ENCODE data around the gene STYXL1. TPM values are rescaled to one million over a fixed set of nuclear protein-coding genes. Genes with fewer than 3 reads are reported as not detected.
"Not testable (repeated sequence)": the region's sequence is repeated elsewhere in the genome, so short reads cannot be mapped to it uniquely, and the experiment has no call there.

STYXL1 gene
- total RNA-seq, 1 donor from 2014 or later: 0.96 TPM

DNA sequence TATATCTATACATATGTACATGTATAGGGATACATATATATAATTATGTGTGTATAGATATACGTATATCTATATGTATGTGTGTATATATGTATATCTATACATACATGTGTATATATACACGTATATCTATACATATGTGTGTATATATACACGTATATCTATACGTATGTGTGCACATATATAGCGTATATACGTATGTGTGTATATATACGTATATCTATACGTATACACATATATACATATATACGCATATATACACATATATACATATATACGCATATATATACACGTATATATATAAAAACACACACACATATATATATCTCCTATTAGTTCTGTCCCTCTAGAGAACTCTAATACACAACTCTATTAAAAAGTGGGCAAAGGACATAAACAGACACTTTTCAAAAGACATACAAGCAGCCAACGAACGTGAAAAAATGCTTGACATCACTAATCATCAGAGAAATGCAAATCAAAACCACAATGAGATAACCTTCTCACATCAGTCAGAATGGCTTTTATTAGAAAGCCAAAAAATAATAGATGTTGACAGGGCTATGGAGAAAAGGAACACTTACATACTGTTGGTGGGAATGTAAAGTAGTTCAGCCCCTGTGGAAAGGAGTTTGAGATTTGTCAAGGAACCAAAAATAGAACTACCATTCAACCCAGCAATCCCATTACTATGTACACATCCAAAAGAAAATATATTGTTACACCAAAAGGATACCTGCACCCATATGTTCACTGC is 31.4 kb downstream of the STYXL1 start:
- Histone ChIP-seq H3K27ac (no peak overlapping the region), H3K36me3 (peaks cover under 1 to 1% of the 10 kb centered on the region in 2 donors), H3K4me1 (peaks cover 0 to 4% of the 10 kb centered on the region in 2 donors), H3K9me3 (no peaks in the 10 kb centered on the region), H3K4me3 (no peak overlapping the region), H3K27me3 (no peaks in the 10 kb centered on the region)
- TF ChIP-seq, protein P1, sequence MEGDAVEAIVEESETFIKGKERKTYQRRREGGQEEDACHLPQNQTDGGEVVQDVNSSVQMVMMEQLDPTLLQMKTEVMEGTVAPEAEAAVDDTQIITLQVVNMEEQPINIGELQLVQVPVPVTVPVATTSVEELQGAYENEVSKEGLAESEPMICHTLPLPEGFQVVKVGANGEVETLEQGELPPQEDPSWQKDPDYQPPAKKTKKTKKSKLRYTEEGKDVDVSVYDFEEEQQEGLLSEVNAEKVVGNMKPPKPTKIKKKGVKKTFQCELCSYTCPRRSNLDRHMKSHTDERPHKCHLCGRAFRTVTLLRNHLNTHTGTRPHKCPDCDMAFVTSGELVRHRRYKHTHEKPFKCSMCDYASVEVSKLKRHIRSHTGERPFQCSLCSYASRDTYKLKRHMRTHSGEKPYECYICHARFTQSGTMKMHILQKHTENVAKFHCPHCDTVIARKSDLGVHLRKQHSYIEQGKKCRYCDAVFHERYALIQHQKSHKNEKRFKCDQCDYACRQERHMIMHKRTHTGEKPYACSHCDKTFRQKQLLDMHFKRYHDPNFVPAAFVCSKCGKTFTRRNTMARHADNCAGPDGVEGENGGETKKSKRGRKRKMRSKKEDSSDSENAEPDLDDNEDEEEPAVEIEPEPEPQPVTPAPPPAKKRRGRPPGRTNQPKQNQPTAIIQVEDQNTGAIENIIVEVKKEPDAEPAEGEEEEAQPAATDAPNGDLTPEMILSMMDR (IDR thresholded peaks at IDR 0.05): no peak
- intact Hi-C loops (cut with DNase I): no loop called here
- DNase-seq (ENCODE audit: low spot score in 2 of 2): no peak

DNA sequence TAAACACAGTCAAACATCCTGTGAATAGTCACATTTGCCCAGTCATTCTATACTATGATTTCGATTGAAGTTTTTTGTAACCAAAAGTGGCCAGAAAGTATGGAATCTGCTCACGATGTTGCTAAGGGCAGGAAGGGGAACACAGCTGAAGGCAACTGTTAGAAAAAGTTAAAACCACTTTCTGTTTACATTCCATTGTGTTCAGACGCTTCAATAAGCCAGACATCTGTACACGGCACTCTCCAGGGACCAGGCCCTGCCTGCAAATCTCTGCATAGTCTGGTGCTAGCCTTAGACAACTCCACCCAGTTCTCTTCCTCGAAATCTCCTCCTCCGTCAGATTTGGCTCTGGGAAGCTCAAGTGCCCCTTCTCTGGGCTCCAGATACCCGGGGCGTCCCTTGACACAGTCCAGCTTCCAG is 36.3 kb downstream of the STYXL1 start:
- Histone ChIP-seq H3K27me3 (no peaks in the 10 kb centered on the region), H3K9me3 (no peaks in the 10 kb centered on the region), H3K36me3 (no peaks in the 10 kb centered on the region), H3K4me1 (peaks cover 4 to 14% of the 10 kb centered on the region in 2 donors), H3K4me3 (peak overlapping the region; percentile 8 to 18), H3K27ac (peak overlapping the region; percentile 75 to 80)
- intact Hi-C loops (cut with DNase I): loop anchor here (5.0 kb wide), 1 partner anchor 94 kb away; the partner anchor contains the start of gene POR
- TF ChIP-seq, protein P1 (IDR thresholded peaks at IDR 0.05): no peak
- DNase-seq (ENCODE audit: low spot score in 2 of 2): peak in 1 of 2 donors; percentile 72

DNA sequence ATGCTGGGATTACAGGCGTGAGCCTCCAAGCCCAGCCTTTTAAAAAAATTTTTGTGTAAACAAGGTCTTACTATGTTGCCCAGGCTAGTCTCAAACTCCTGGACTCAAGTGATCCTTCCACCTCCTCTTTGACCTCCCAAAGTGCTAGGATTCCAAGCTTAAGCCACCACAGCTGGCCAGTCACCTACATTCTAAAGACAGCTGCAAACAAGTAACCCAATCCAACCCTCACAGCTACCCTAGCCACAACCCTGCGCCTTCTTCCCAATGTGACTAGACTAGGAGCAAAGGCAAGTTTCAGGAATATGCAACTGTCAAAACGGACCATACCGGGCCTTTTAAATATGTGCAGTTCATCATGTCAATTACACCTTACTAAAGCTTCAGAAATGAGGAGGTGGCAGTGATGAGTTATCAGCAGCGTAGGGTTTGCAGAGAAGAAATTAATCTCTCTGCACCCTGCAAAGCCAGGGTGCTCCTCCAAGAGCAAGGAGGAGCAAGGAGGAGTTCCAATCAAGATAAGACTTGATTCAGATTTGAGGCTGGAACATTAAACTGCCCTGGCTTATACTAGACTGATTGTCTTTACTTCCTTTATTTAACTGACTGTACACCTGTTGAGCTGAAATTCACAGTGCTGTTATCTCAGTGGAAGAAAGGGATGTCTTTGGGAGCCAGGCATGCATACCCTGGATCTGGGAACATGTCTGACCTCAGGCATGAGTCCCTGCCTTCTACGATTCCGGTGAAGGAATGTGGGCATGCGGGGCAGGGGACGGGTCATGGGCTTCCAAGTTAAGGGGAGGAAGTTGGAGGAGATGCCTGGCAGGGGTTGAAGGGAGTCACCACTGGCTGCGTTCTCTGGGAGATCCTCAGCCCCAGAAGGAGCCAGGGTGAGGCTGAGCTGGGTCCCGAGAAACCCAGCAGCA is 37.9 kb downstream of the STYXL1 start:
- Histone ChIP-seq H3K4me3 (no peak overlapping the region), H3K9me3 (no peaks in the 10 kb centered on the region), H3K36me3 (no peaks in the 10 kb centered on the region), H3K4me1 (peaks cover 4 to 14% of the 10 kb centered on the region in 2 donors), H3K27me3 (no peaks in the 10 kb centered on the region), H3K27ac (peak overlapping the region; percentile 75 to 80)
- TF ChIP-seq, protein P1 (IDR thresholded peaks at IDR 0.05): no peak
- intact Hi-C loops (cut with DNase I): loop anchor here (5.0 kb wide), 1 partner anchor 93 kb away; the partner anchor contains the start of gene POR
- DNase-seq (ENCODE audit: low spot score in 2 of 2): no peak

DNA sequence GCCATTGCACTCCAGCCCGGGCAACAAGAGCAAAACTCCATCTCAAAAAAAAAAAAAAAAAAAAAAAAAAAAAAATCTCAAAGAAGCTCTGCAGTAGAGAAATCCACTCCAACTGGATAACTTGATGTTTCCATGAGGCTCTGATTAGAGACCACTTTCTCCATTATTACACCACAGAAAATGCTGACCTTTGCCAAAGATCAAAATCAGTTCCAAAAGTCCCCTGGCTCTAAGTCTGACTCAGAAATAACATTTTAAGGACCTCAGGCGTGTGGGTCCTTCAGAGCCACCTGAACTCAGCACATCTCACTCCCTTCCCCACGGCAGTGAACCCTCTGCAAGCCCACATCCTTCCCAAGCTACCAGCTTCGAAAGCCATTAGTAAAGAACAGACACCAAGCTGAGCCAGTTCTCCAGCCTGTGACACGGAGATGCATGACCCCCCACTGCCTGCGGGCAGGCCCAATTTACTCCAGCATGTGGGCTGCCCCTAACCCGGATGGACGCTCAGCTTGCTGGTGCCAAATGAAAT is 39.6 kb downstream of the STYXL1 start:
- Histone ChIP-seq H3K27me3 (no peaks in the 10 kb centered on the region), H3K4me3 (no peak overlapping the region), H3K27ac (no peak overlapping the region), H3K4me1 (peaks cover 4 to 14% of the 10 kb centered on the region in 2 donors), H3K9me3 (no peaks in the 10 kb centered on the region), H3K36me3 (peaks cover 0 to 13% of the 10 kb centered on the region in 2 donors)
- no peak for DNase-seq (ENCODE audit: low spot score in 2 of 2)
- TF ChIP-seq, protein P1 (IDR thresholded peaks at IDR 0.05): no peak
- intact Hi-C loops (cut with DNase I): no loop called here

DNA sequence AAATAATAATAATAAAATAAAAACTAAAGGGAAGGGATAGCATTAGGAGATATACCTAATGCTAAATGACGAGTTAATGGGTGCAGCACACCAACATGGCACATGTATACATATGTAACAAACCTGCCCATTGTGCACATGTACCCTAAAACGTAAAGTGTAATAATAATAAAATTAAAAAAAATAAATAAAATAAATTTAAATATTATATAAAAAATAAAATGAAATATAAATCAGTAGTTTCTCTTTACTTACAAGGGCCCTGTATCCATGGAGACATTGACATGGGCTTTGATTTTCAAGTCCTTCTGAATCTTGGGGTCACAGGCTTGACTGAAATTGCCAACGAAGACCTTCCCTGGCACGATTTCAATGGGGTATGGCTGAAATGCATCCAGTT is 42.8 kb downstream of the STYXL1 start:
- H3K27me3 ChIP-seq; H3K4me1 ChIP-seq; H3K27ac ChIP-seq; intact Hi-C loops (cut with DNase I); H3K9me3 ChIP-seq; DNase-seq (ENCODE audit: low spot score in 2 of 2); H3K4me3 ChIP-seq: not testable (repeated sequence)
- H3K36me3 ChIP-seq: peaks cover 4 to 14% of the 10 kb centered on the region in 2 donors
